ENCODE measurements around the gene INSL6.
"Not testable (repeated sequence)": the region's sequence is repeated elsewhere in the genome, so short reads cannot be mapped to it uniquely, and the experiment has no call there.

GRCh38 chr9:5180631-5181030 is 4.8 kb downstream of the INSL6 start:
- not testable (repeated sequence) for TF ChIP-seq CTCF, POLR2A, POLR2AphosphoS5 (IDR thresholded peaks at IDR 0.05)

All from breast epithelium (tissue), 3 donors.